IMR-90 (cell line): ENCODE measurements around the gene TGFB1. TPM values are rescaled to one million over a fixed set of nuclear protein-coding genes. Genes with fewer than 3 reads are reported as not detected.

Source experiments
- ATAC-seq: fragments of 200-7000 bp; cut with Tn5 transposase; 2 replicates; pipeline ENCODE4 v1.9.1; 2020; ENCODE audit warnings: low read depth, mild to moderate bottlenecking, moderate library complexity
- BruUV-seq: library from RNA; stranded (reverse); fragments of 400-500 nt; replicated peaks from 2 replicates; lab custom pipeline; 2021; lab: Mats Ljungman, UMichigan
- CTCF ChIA-PET: fragments of 300-600 bp; formaldehyde crosslinking; extraction: SDS; loops from one replicate; lab custom pipeline; 2021; ENCODE audit warnings: antibody characterized with exemption; lab: Yijun Ruan, JAX
- POLR2A ChIA-PET: fragments of 300-600 bp; sonication (Branson Sonifier 250); formaldehyde crosslinking; loops from one replicate; lab custom pipeline; 2022; ENCODE audit warnings: antibody characterized with exemption; ENCODE audit not compliant: unreplicated experiment; lab: Charles Lee
- DNase-seq: peaks from one replicate; pipeline ENCODE4 v3.0.0; 2013
- H2AFZ ChIP-seq: replicated peaks from 2 replicates; pipeline ENCODE3; 2013; ENCODE audit warnings: low read length, mild to moderate bottlenecking; ENCODE audit not compliant: poor library complexity
- H2AK5ac ChIP-seq: 2 replicates; pipeline ENCODE4 v1.6.1; 2013; ENCODE audit warnings: low read depth, low read length, inconsistent platforms
- H2AK9ac ChIP-seq: replicated peaks from 2 replicates; pipeline ENCODE3; 2013; ENCODE audit warnings: mild to moderate bottlenecking, low read depth, low read length, moderate library complexity; ENCODE audit not compliant: poor library complexity
- H2BK120ac ChIP-seq: 2 replicates; pipeline ENCODE4 v1.6.1; 2013; ENCODE audit warnings: low read depth, low read length, inconsistent platforms
- H2BK15ac ChIP-seq: 3 replicates; pipeline ENCODE4 v1.6.1; 2013; ENCODE audit warnings: low read depth, low read length, inconsistent platforms
- H2BK20ac ChIP-seq: 2 replicates; pipeline ENCODE4 v1.6.1; 2013; ENCODE audit warnings: low read depth, mild to moderate bottlenecking, inconsistent platforms, low read length, moderate library complexity
- H2BK5ac ChIP-seq: 2 replicates; pipeline ENCODE4 v1.6.1; 2013; ENCODE audit warnings: mild to moderate bottlenecking, low read depth, low read length, inconsistent platforms; ENCODE audit not compliant: poor library complexity, severe bottlenecking
- H3K14ac ChIP-seq: replicated peaks from 2 replicates; pipeline ENCODE4 v1.6.1; 2013; ENCODE audit warnings: low read depth, low read length, inconsistent platforms
- H3K18ac ChIP-seq: 2 replicates; pipeline ENCODE4 v1.6.1; 2013; ENCODE audit warnings: low read depth, low read length, control low read depth
- H3K23ac ChIP-seq: 2 replicates; pipeline ENCODE4 v1.6.1; 2013; ENCODE audit warnings: low read depth, low read length, inconsistent platforms
- H3K27ac ChIP-seq: 2 replicates; pipeline ENCODE4 v1.5.1; 2013; ENCODE audit warnings: mild to moderate bottlenecking, control low read depth, low read length; ENCODE audit not compliant: insufficient read depth
- H3K27me3 ChIP-seq: 2 replicates; pipeline ENCODE4 v1.6.1; 2013; ENCODE audit warnings: low read length; ENCODE audit not compliant: control insufficient read depth, insufficient read depth
- H3K36me3 ChIP-seq: 2 replicates; pipeline ENCODE4 v1.6.1; 2013; ENCODE audit warnings: low read length, mixed read lengths; ENCODE audit not compliant: control insufficient read depth, insufficient read depth
- H3K4ac ChIP-seq: 2 replicates; pipeline ENCODE4 v1.6.1; 2013; ENCODE audit warnings: low read depth, low read length, inconsistent platforms
- H3K4me1 ChIP-seq: 2 replicates; pipeline ENCODE4 v1.6.1; 2013; ENCODE audit warnings: low read length, mixed read lengths; ENCODE audit not compliant: control insufficient read depth, insufficient read depth
- H3K4me2 ChIP-seq: 2 replicates; pipeline ENCODE4 v1.6.1; 2013; ENCODE audit warnings: low read depth, mild to moderate bottlenecking, control low read depth, low read length, moderate library complexity
- H3K4me3 ChIP-seq: 2 replicates; pipeline ENCODE4 v1.5.1; 2013; ENCODE audit warnings: low read depth, mild to moderate bottlenecking, control low read depth, low read length, moderate library complexity; ENCODE audit not compliant: insufficient read depth
- H3K56ac ChIP-seq: 2 replicates; pipeline ENCODE4 v1.6.1; 2013; ENCODE audit warnings: low read length, inconsistent platforms; ENCODE audit not compliant: insufficient read depth; ENCODE audit errors: extremely low read depth
- H3K79me1 ChIP-seq, 2 experiments: 2 replicates each; pipeline ENCODE4 v1.6.1; 2013; ENCODE audit warnings: low read length in 2 of 2, inconsistent platforms in 1 of 2, low read depth in 1 of 2
- H3K9ac ChIP-seq: 2 replicates; pipeline ENCODE4 v1.6.1; 2013; ENCODE audit warnings: low read depth, low read length, control low read depth
- H3K9me1 ChIP-seq: 2 replicates; pipeline ENCODE4 v1.6.1; 2013; ENCODE audit warnings: low read length, inconsistent platforms; ENCODE audit not compliant: insufficient read depth
- H3K9me3 ChIP-seq: 2 replicates; pipeline ENCODE4 v1.6.1; 2013; ENCODE audit warnings: low read length; ENCODE audit not compliant: control insufficient read depth, insufficient read depth
- H4K20me1 ChIP-seq: 2 replicates; pipeline ENCODE4 v1.6.1; 2013; ENCODE audit warnings: low read length, inconsistent platforms; ENCODE audit not compliant: insufficient read depth
- H4K5ac ChIP-seq: 2 replicates; pipeline ENCODE4 v1.6.1; 2013; ENCODE audit warnings: mild to moderate bottlenecking, low read depth, low read length, control low read depth
- H4K8ac ChIP-seq, 2 experiments: 2 replicates each; pipeline ENCODE4 v1.6.1; 2013; ENCODE audit warnings: low read depth in 2 of 2, low read length in 2 of 2, control low read depth in 1 of 2, inconsistent platforms in 1 of 2
- H4K91ac ChIP-seq: 2 replicates; pipeline ENCODE4 v1.6.1; 2013; ENCODE audit warnings: low read depth, low read length, inconsistent platforms; ENCODE audit not compliant: insufficient read depth
- BHLHE40 ChIP-seq: fragments of 150-350 bp; IDR thresholded peaks from 2 replicates; pipeline ENCODE4 v1.6.1; 2016; ENCODE audit warnings: mild to moderate bottlenecking, low read depth, low read length
- CHD1 ChIP-seq: IDR thresholded peaks from 2 replicates; pipeline ENCODE4 v1.6.1; 2012; ENCODE audit warnings: low read depth, low read length, improper control_type of control experiment
- MAFK ChIP-seq: IDR thresholded peaks from 2 replicates; pipeline ENCODE4 v1.6.1; 2012; ENCODE audit warnings: low read depth, low read length, improper control_type of control experiment
- MAZ ChIP-seq: IDR thresholded peaks from 2 replicates; pipeline ENCODE4 v1.6.1; 2012; ENCODE audit warnings: low read depth, mild to moderate bottlenecking, low read length, improper control_type of control experiment, moderate library complexity, borderline replicate concordance
- MXI1 ChIP-seq: IDR thresholded peaks from 2 replicates; pipeline ENCODE4 v1.6.1; 2012; ENCODE audit warnings: low read depth, mild to moderate bottlenecking, low read length, moderate library complexity, borderline replicate concordance
- POLR2A ChIP-seq: IDR thresholded peaks from 2 replicates; pipeline ENCODE4 v1.6.1; 2012; ENCODE audit warnings: mild to moderate bottlenecking, low read depth, low read length
- RAD21 ChIP-seq: IDR thresholded peaks from 2 replicates; pipeline ENCODE4 v1.6.1; 2012; ENCODE audit warnings: low read length, improper control_type of control experiment
- SMC3 ChIP-seq: fragments of 150-350 bp; IDR thresholded peaks from 2 replicates; pipeline ENCODE4 v1.6.1; 2016; ENCODE audit warnings: low read depth, mild to moderate bottlenecking, antibody characterized with exemption, low read length, moderate library complexity
- WGBS, 2 experiments: methylation state at CpG; one replicate each; pipeline versions ENCODE4 v1.1.5 to v1.1.7; 2013; ENCODE audit warnings: missing lambda C conversion rate in 2 of 2; ENCODE audit not compliant: insufficient read length in 1 of 2; ENCODE audit errors: extremely low coverage in 2 of 2; 5-methylcytosine and 5-hydroxymethylcytosine counted together
- dilution Hi-C: fragments of 300-500 bp; cut with HindIII; formaldehyde crosslinking; loops from one replicate; pipeline ENCODE4 v1.14.3; 2018; ENCODE audit warnings: low sequenced_read_pairs; ENCODE audit not compliant: unreplicated experiment
- in situ Hi-C: fragments of 300-500 bp; cut with MboI; formaldehyde crosslinking; loops from 3 replicates; pipeline ENCODE4 v1.14.3; 2019; ENCODE audit warnings: low sequenced_read_pairs, inconsistent platforms, mixed read lengths
- intact Hi-C: fragments of 100-400 bp; cut with micrococcal nuclease; formaldehyde crosslinking; loops from 2 replicates; pipeline ENCODE4 v1.10.0; 2022
- polyA plus RNA-seq, 3 experiments: library from polyadenylated mRNA; depleted of rRNA; stranded (reverse); fragments of >200 nt; gene quantifications; 2 replicates each; pipeline ENCODE4 v1.2.3, GENCODE V29; 2012; ENCODE audit warnings: low replicate concordance in 1 of 3
- total RNA-seq: library from RNA; depleted of rRNA; stranded (reverse); fragments of >200 nt; gene quantifications from 2 replicates; pipeline ENCODE4 v1.2.3, GENCODE V29; 2012
- TF ChIP-seq, protein P1 (sequence below): conservative IDR thresholded peaks from 2 replicates; pipeline ENCODE4 v1.5.1; 2012; ENCODE audit warnings: mild to moderate bottlenecking, low read depth, low read length, improper control_type of control experiment
- TF ChIP-seq, protein P2 (sequence below): fragments of 150-350 bp; IDR thresholded peaks from 2 replicates; pipeline ENCODE4 v1.6.1; 2017; ENCODE audit warnings: mild to moderate bottlenecking, antibody characterized with exemption, low read length, low read depth

Gene TGFB1
- total and polyA plus RNA-seq, 2 of the 4 experiments (the other 2 are of a cell fraction): 3.2 to 26.7 TPM

DNA sequence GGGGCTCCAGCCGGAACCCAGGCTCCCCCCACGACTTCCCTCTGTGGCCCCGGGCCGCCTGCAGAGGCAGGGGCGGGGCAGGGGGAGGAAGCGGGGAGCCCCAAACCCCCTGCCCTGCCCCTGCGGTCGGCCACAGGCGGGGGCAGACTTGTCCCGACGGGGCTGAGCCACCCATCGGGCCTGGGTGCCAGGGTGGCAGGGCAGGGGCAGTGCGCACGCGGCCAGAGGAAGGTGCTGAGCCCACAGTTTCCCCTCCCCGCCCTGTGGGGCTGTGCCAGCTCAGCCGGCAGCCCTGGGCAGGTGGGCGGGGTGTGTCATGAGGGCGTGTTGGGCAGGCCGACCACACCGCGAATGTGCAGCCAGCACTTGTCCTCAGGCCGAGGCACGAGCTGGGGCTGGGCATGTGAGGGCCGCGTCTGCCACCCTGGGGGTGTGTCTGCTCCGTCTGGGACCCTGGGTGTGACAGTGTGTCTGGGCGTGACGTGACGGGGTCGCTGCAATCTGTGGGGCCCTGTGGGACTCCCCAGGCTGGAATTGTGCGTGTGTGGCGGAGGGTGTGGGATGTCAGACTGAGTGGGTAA is 26.1 kb downstream of the TGFB1 start:
- in situ Hi-C loops: no loop called here
- CTCF ChIA-PET: no interaction called here

More for the DNA sequence above, 26.1 kb downstream of the TGFB1 start:
- H2BK120ac ChIP-seq: peak overlapping the region; percentile 61
- DNase-seq (peak; percentile 49), ATAC-seq (no peak)
- H3K4me1 ChIP-seq: peaks cover 50% of the 10 kb centered on the region
- H4K8ac ChIP-seq: peak overlapping the region; percentile 22 to 73; a peak in 3 of 4 replicates
- peak overlapping the region; percentile 58 for H2BK5ac ChIP-seq
- peak overlapping the region; percentile 26; the same call in 1 of the 2 replicates for H3K18ac ChIP-seq
- H2AFZ ChIP-seq: peak overlapping the region; percentile 84
- H3K9ac ChIP-seq: peak overlapping the region; percentile 1; the same call in 1 of the 2 replicates
- H4K20me1 ChIP-seq: peaks cover 44% of the 10 kb centered on the region
- H3K56ac ChIP-seq: no peak overlapping the region
- peak overlapping the region; percentile 42 for H3K14ac ChIP-seq
- H3K23ac ChIP-seq: peak overlapping the region; percentile 40
- H3K4me2 ChIP-seq: no peak overlapping the region
- intact Hi-C loops (no loop called here), dilution Hi-C loops (no loop called here)
- H3K4ac ChIP-seq: peak overlapping the region; percentile 66
- BruUV-seq: no TSS peak
- POLR2A ChIA-PET: no interaction called here
- H3K79me1 ChIP-seq: peaks cover 13 to 57% of the 10 kb centered on the region in 2 experiments
- peak overlapping the region; percentile 16 for H3K27ac ChIP-seq
- H4K5ac ChIP-seq: peak overlapping the region; percentile 15
- WGBS, 2 experiments: 22% methylated on average over 12 of the region's 33 CpGs; no CpG with 5 or more reads in 1 of the 2 experiments
- H3K27me3 ChIP-seq: no peaks in the 10 kb centered on the region
- H4K91ac ChIP-seq: peak overlapping the region; percentile 89
- H2BK15ac ChIP-seq: peak overlapping the region; percentile 84; the same call in 2 of the 3 replicates
- peak overlapping the region; percentile 93 for H2AK9ac ChIP-seq
- no peak overlapping the region for H3K4me3 ChIP-seq
- H3K36me3 ChIP-seq: peaks cover 32% of the 10 kb centered on the region
- no peaks in the 10 kb centered on the region for H3K9me3 ChIP-seq
- TF ChIP-seq POLR2A (peak; percentile 42; the same call in 1 of the 2 replicates), MXI1 (peak; percentile 42; the same call in 1 of the 2 replicates), RAD21 (no peak), SMC3 (no peak), BHLHE40 (peak; percentile 87), MAZ (peak; percentile 18; the same call in 1 of the 2 replicates), MAFK (peak; percentile 62), CHD1 (no peak)
- TF ChIP-seq, protein P1, sequence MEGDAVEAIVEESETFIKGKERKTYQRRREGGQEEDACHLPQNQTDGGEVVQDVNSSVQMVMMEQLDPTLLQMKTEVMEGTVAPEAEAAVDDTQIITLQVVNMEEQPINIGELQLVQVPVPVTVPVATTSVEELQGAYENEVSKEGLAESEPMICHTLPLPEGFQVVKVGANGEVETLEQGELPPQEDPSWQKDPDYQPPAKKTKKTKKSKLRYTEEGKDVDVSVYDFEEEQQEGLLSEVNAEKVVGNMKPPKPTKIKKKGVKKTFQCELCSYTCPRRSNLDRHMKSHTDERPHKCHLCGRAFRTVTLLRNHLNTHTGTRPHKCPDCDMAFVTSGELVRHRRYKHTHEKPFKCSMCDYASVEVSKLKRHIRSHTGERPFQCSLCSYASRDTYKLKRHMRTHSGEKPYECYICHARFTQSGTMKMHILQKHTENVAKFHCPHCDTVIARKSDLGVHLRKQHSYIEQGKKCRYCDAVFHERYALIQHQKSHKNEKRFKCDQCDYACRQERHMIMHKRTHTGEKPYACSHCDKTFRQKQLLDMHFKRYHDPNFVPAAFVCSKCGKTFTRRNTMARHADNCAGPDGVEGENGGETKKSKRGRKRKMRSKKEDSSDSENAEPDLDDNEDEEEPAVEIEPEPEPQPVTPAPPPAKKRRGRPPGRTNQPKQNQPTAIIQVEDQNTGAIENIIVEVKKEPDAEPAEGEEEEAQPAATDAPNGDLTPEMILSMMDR: no peak
- TF ChIP-seq, protein P2, sequence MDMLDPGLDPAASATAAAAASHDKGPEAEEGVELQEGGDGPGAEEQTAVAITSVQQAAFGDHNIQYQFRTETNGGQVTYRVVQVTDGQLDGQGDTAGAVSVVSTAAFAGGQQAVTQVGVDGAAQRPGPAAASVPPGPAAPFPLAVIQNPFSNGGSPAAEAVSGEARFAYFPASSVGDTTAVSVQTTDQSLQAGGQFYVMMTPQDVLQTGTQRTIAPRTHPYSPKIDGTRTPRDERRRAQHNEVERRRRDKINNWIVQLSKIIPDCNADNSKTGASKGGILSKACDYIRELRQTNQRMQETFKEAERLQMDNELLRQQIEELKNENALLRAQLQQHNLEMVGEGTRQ: peak; percentile 29; the same call in 1 of the 2 replicates
- peak overlapping the region; percentile 3; the same call in 1 of the 2 replicates for H2BK20ac ChIP-seq
- peak overlapping the region; percentile 88 for H2AK5ac ChIP-seq
- peaks cover 27% of the 10 kb centered on the region for H3K9me1 ChIP-seq
